ENCODE measurements around the gene SPON2.

DNA sequence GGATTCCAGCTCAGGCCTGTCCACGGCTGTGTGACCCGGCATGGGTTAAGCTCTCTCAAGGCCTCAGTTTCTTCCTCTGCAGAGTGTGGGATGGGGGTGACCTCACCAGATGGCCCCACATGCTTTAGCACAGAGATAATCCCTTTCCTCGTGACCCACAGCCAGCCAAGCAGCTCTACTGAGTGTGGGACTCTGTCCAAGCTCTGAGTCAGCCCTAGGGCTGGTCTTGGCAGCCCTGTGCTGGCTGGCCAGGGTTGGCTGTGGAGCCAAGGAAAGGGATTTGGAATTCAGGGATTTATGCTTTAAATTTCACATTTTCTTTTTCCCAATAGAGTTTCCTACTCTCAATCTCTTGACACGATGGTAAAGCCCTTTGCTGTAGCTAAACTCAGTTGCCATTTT is 19.7 kb upstream of the SPON2 start:
- TF ChIP-seq POLR2AphosphoS5 (IDR thresholded peaks at IDR 0.05; ENCODE audit: low read depth, low read length) = no peak; the same call in 1 of the 2 replicates
- TF ChIP-seq, protein P1, sequence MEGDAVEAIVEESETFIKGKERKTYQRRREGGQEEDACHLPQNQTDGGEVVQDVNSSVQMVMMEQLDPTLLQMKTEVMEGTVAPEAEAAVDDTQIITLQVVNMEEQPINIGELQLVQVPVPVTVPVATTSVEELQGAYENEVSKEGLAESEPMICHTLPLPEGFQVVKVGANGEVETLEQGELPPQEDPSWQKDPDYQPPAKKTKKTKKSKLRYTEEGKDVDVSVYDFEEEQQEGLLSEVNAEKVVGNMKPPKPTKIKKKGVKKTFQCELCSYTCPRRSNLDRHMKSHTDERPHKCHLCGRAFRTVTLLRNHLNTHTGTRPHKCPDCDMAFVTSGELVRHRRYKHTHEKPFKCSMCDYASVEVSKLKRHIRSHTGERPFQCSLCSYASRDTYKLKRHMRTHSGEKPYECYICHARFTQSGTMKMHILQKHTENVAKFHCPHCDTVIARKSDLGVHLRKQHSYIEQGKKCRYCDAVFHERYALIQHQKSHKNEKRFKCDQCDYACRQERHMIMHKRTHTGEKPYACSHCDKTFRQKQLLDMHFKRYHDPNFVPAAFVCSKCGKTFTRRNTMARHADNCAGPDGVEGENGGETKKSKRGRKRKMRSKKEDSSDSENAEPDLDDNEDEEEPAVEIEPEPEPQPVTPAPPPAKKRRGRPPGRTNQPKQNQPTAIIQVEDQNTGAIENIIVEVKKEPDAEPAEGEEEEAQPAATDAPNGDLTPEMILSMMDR (IDR thresholded peaks at IDR 0.05) = no peak

Measured in Panc1 (cell line).